GM18507 (cell line): ENCODE results near the gene RER1.

Experiments
- DNase-seq: peaks from one replicate; pipeline ENCODE4 v3.0.0; 2011; ENCODE audit warnings: low read depth; ENCODE audit not compliant: insufficient read length; ENCODE audit errors: extremely low spot score
- FAIRE-seq: peaks from 2 replicates; lab custom pipeline; 2011; peaks lifted over from hg19 to GRCh38; lab: Jason Lieb, UNC

RER1 gene

DNA sequence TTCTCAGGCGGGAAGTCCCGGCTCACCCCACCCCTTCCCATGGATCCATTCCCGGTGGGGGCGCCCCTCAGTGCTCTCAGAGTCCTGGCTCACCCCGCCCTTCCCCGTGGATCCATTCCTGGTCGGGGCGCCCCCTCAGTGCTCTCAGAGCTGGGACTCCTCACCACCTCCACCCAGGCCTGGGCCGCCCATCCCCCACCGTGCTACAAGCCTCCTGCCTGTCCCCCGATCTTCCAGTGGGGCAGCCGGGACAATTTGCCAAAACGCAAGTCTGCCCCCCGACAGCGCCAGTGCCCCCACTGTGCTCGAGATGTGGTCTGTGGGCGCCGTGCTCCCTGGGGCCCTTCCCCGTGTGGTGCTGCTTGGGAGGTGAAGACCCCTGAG is 61.3 kb downstream of the RER1 start:
- no peak for FAIRE-seq
- no peak for DNase-seq

DNA sequence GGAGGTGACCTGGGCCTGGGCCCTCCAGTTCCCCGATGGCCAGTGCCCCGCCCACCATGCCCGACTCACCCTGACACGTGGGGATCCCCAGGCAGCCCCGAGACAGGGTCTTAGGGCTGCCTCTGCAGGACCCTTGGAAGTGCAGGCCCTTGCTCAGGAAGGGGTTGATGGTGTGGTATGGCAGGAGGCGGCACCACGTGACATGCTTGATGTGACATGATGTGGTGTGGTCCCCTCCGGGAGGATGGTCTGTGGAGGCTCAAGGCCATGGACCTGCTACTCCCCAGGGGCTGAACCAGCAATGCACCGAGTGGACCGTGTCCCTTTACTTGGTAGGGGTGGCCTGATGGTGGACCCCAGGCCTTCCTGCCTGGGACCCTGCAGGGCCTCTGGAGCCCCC is 62.6 kb downstream of the RER1 start:
- FAIRE-seq: no peak
- DNase-seq: no peak
